ENCODE results near the gene OTOG.

Gene OTOG

GRCh38 chr11:17642980-17643379, 95.9 kb downstream of the OTOG start:
- H3K4me2 ChIP-seq (ENCODE audit: low read depth, low read length, poor library complexity, severe bottlenecking): no peak overlapping the region
- H3K27me3 ChIP-seq (ENCODE audit: insufficient read depth, low read length, poor library complexity, severe bottlenecking): no peaks in the 10 kb centered on the region
- TF ChIP-seq, protein P1, sequence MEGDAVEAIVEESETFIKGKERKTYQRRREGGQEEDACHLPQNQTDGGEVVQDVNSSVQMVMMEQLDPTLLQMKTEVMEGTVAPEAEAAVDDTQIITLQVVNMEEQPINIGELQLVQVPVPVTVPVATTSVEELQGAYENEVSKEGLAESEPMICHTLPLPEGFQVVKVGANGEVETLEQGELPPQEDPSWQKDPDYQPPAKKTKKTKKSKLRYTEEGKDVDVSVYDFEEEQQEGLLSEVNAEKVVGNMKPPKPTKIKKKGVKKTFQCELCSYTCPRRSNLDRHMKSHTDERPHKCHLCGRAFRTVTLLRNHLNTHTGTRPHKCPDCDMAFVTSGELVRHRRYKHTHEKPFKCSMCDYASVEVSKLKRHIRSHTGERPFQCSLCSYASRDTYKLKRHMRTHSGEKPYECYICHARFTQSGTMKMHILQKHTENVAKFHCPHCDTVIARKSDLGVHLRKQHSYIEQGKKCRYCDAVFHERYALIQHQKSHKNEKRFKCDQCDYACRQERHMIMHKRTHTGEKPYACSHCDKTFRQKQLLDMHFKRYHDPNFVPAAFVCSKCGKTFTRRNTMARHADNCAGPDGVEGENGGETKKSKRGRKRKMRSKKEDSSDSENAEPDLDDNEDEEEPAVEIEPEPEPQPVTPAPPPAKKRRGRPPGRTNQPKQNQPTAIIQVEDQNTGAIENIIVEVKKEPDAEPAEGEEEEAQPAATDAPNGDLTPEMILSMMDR (conservative IDR thresholded peaks at IDR 0.05; ENCODE audit: low read length): no peak
- TF ChIP-seq EZH2phosphoT487 (IDR thresholded peaks at IDR 0.05; ENCODE audit: borderline replicate concordance): no peak
- no peaks in the 10 kb centered on the region for H3K36me3 ChIP-seq (ENCODE audit: insufficient read depth, low read length)
- no peaks in the 10 kb centered on the region for H3F3A ChIP-seq (ENCODE audit: low read depth)
- H3K4me3 ChIP-seq (ENCODE audit: low read length, poor library complexity, severe bottlenecking): no peak overlapping the region
- H3K9me2 ChIP-seq (replicated peaks; ENCODE audit: low read depth, low read length): no peaks in the 10 kb centered on the region
- H2AFZ ChIP-seq (ENCODE audit: low read length): no peak overlapping the region
- H3K4me1 ChIP-seq (ENCODE audit: insufficient read depth, low read length, poor library complexity, severe bottlenecking): no peaks in the 10 kb centered on the region
- H3K79me2 ChIP-seq (ENCODE audit: insufficient read depth, low read length): no peaks in the 10 kb centered on the region
- H4K20me1 ChIP-seq (ENCODE audit: insufficient read depth, low read length, poor library complexity, severe bottlenecking): no peaks in the 10 kb centered on the region
- H3K9ac ChIP-seq (ENCODE audit: low read depth, low read length, poor library complexity, severe bottlenecking): no peak overlapping the region
- no peaks in the 10 kb centered on the region for H3K9me3 ChIP-seq (ENCODE audit: insufficient read depth, low read depth, low read length)

DNA sequence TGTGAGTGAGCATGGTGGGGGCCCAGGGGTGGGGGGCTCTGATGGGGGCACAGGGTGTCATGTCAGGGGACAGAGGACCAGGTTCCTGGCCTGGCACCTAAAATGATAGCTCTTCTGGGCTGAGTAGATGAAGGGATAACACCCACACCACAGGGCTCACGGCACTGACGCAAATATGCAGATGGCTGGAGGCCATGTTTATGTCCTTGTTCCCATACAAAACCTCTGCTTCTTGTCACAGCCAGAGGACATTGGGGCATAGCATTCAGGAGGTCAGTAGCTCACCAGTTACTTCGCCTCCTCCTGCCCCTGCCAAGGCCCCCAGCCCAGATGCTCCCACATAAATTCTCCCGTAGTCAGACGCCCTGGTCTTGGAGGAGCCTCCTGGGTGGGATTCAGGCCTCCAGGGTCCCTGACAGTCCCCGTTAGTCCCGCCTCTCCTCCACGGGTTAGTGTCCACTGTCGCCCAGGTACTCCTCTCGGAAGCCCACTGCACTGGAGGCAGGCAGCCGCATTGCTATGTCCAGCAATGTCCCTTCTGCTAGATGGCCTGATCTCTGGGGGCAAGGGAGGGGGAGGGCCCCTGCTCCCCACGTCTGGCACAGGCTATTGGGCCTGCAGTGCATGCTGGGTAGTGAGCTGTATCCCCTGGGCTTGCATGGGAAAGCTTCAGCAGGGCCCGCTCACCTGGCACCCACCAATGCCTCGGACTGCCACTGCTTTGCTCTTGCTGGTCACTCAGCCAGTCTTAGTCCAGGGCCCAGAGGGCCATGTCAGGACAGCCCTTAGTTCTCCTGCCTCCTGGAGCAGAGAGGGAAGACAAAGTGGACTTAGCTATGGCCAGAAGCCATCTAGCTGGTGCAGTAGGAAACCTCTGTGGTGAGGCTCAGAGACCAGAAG, 96.7 kb downstream of the OTOG start:
- Histone ChIP-seq H3K27me3 (ENCODE audit: insufficient read depth, low read length, poor library complexity, severe bottlenecking) (no peaks in the 10 kb centered on the region), H2AFZ (ENCODE audit: low read length) (no peak overlapping the region), H3K79me2 (ENCODE audit: insufficient read depth, low read length) (no peaks in the 10 kb centered on the region), H3K9me3 (ENCODE audit: insufficient read depth, low read depth, low read length) (no peaks in the 10 kb centered on the region), H3K9ac (ENCODE audit: low read depth, low read length, poor library complexity, severe bottlenecking) (no peak overlapping the region), H3K9me2 (replicated peaks; ENCODE audit: low read depth, low read length) (no peaks in the 10 kb centered on the region), H3K4me3 (ENCODE audit: low read length, poor library complexity, severe bottlenecking) (no peak overlapping the region), H3K36me3 (ENCODE audit: insufficient read depth, low read length) (no peaks in the 10 kb centered on the region), H4K20me1 (ENCODE audit: insufficient read depth, low read length, poor library complexity, severe bottlenecking) (no peaks in the 10 kb centered on the region), H3K4me2 (ENCODE audit: low read depth, low read length, poor library complexity, severe bottlenecking) (no peak overlapping the region), H3K4me1 (ENCODE audit: insufficient read depth, low read length, poor library complexity, severe bottlenecking) (no peaks in the 10 kb centered on the region), H3F3A (ENCODE audit: low read depth) (no peaks in the 10 kb centered on the region)
- TF ChIP-seq, protein P1 (conservative IDR thresholded peaks at IDR 0.05; ENCODE audit: low read length): no peak
- no peak for TF ChIP-seq EZH2phosphoT487 (IDR thresholded peaks at IDR 0.05; ENCODE audit: borderline replicate concordance)

DNA sequence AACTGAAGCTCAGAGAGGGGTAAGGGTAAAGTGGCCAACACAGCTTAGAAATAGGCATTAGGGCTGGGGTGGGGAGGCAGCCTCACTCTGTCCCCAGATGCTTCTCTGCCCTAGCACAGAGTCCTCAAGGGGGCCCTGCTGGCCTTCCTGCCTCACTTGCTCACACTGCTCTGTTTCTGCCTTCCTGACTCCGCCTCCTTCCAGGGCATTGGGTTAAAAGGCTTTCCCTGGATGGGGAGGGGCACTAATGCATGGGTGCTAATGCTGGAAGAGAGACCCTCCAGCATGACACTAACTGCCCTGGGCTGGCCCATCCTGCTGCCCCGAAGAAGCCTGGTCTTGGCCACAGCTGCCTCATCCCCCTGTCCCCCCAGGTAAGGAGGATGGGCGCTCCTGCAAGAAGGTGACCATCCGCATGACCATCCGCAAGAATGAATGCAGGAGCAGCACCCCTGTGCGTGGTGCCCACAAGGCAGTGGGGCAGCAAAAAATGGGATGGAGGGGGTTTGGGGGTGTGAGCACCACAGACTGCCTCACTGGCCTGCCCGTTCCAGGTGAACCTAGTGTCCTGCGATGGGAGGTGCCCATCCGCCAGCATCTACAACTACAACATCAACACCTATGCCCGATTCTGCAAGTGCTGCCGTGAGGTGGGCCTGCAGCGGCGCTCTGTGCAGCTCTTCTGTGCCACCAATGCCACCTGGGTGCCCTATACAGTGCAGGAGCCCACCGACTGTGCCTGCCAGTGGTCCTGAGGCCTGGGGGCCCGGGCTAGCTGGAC, 98.3 kb downstream of the OTOG start:
- Histone ChIP-seq H3K4me2 (ENCODE audit: low read depth, low read length, poor library complexity, severe bottlenecking) (no peak overlapping the region), H3K9me3 (ENCODE audit: insufficient read depth, low read depth, low read length) (no peaks in the 10 kb centered on the region), H3K9ac (ENCODE audit: low read depth, low read length, poor library complexity, severe bottlenecking) (no peak overlapping the region), H3K4me1 (ENCODE audit: insufficient read depth, low read length, poor library complexity, severe bottlenecking) (no peaks in the 10 kb centered on the region), H3K36me3 (ENCODE audit: insufficient read depth, low read length) (no peaks in the 10 kb centered on the region), H3K9me2 (replicated peaks; ENCODE audit: low read depth, low read length) (no peaks in the 10 kb centered on the region), H3K79me2 (ENCODE audit: insufficient read depth, low read length) (no peaks in the 10 kb centered on the region), H4K20me1 (ENCODE audit: insufficient read depth, low read length, poor library complexity, severe bottlenecking) (no peaks in the 10 kb centered on the region), H3F3A (ENCODE audit: low read depth) (no peaks in the 10 kb centered on the region), H3K27me3 (ENCODE audit: insufficient read depth, low read length, poor library complexity, severe bottlenecking) (no peaks in the 10 kb centered on the region), H3K4me3 (ENCODE audit: low read length, poor library complexity, severe bottlenecking) (no peak overlapping the region), H2AFZ (ENCODE audit: low read length) (no peak overlapping the region)
- TF ChIP-seq, protein P1 (conservative IDR thresholded peaks at IDR 0.05; ENCODE audit: low read length): no peak
- no peak for TF ChIP-seq EZH2phosphoT487 (IDR thresholded peaks at IDR 0.05; ENCODE audit: borderline replicate concordance)
